Effector CD8-positive, alpha-beta T cell (primary cell): ENCODE measurements around the gene SNAPC3.
"Not testable (repeated sequence)": the region's sequence is repeated elsewhere in the genome, so short reads cannot be mapped to it uniquely, and the experiment has no call there.

ENCODE experiments used
- DNase-seq: peaks from one replicate; lab custom pipeline; 2025; lab: John Stamatoyannopoulos, UW

The SNAPC3 gene

GRCh38 chr9:15423231-15423985 is 732 bp downstream of the SNAPC3 start:
- no peak for DNase-seq

GRCh38 chr9:15426019-15426418 is 3.3 kb downstream of the SNAPC3 start:
- no peak for DNase-seq

GRCh38 chr9:15427702-15428101 is 5.0 kb downstream of the SNAPC3 start:
- DNase-seq, result not testable (repeated sequence)

- no peak for DNase-seq
These were observed 8.5 kb downstream of the SNAPC3 start for GRCh38 chr9:15430920-15431844.

- no peak for DNase-seq
These were observed 10.5 kb downstream of the SNAPC3 start for GRCh38 chr9:15433191-15433590.

- no peak for DNase-seq
These were observed 11.0 kb downstream of the SNAPC3 start for GRCh38 chr9:15433661-15434060.

- no peak for DNase-seq
These were observed 16.2 kb downstream of the SNAPC3 start for GRCh38 chr9:15438891-15439290.

- not testable (repeated sequence) for DNase-seq
These were observed 19.2 kb downstream of the SNAPC3 start for GRCh38 chr9:15441841-15442240.

- DNase-seq, result not testable (repeated sequence)
These were observed 19.6 kb downstream of the SNAPC3 start for GRCh38 chr9:15442264-15442663.

GRCh38 chr9:15444141-15444540 is 21.5 kb downstream of the SNAPC3 start:
- DNase-seq, result no peak

- DNase-seq, result no peak
These were observed 31.3 kb downstream of the SNAPC3 start for GRCh38 chr9:15453956-15454355.

GRCh38 chr9:15461056-15461455 is 38.4 kb downstream of the SNAPC3 start:
- no peak for DNase-seq

- DNase-seq, result no peak
These were observed 38.9 kb downstream of the SNAPC3 start for GRCh38 chr9:15461601-15462000.

- no peak for DNase-seq
These were observed 45.5 kb downstream of the SNAPC3 start for GRCh38 chr9:15468145-15468544.

GRCh38 chr9:15469406-15469805 is 46.7 kb downstream of the SNAPC3 start:
- no peak for DNase-seq

- no peak for DNase-seq
These were observed 47.2 kb downstream of the SNAPC3 start for GRCh38 chr9:15469862-15470261.

GRCh38 chr9:15475923-15476536 is 53.4 kb downstream of the SNAPC3 start:
- no peak for DNase-seq

- DNase-seq, result no peak
These were observed 57.4 kb downstream of the SNAPC3 start for GRCh38 chr9:15480028-15480427.

GRCh38 chr9:15482146-15482545 is 59.5 kb downstream of the SNAPC3 start:
- DNase-seq, result no peak

GRCh38 chr9:15484802-15485201 is 62.1 kb downstream of the SNAPC3 start:
- no peak for DNase-seq

GRCh38 chr9:15485836-15486666 is 63.4 kb downstream of the SNAPC3 start:
- no peak for DNase-seq

GRCh38 chr9:15491950-15492349 is 69.3 kb downstream of the SNAPC3 start:
- DNase-seq, result no peak
